B cell (primary cell): ENCODE data around the gene COPZ1.

Experiments used
- CTCF ChIP-seq: fragments of 200-600 bp; IDR thresholded peaks from one replicate; pipeline ENCODE4 v1.8.0; 2022; ENCODE audit warnings: antibody characterized with exemption, mild to moderate bottlenecking
- EZH2 ChIP-seq: IDR thresholded peaks from 2 replicates; pipeline ENCODE4 v1.6.1; 2012; ENCODE audit warnings: borderline replicate concordance, low read depth, mild to moderate bottlenecking, moderate library complexity, low read length; ENCODE audit not compliant: insufficient read depth, poor library complexity, severe bottlenecking

DNA sequence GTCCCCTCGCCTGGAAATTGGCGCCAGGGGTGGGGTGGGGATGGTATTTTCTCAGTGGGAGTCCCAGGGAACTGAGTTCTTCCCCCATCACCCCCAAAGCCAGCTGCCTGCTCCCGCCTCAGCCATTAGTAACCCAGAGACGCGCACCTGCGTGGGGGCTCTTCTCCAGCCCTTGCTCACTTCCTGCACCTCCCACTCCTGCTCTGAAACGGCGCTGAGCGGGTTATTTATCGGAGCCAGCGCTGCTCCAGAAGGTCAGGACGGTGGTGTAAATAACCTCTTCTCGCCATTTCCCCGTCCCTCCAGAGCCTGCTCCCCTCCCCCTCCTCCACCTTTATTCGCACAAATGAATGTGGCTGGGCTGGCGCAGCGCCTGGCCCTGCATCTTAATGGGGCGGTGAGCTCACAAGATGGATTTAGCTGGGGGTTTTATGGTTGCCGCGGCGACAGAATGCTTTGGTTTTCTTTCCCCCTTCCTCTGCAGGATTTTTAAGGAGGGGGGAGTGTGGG, 27.1 kb downstream of the COPZ1 start:
- TF ChIP-seq CTCF (no peak), EZH2 (no peak)
